Measurements from ENCODE around the gene DUSP28.

The DUSP28 gene

GRCh38 chr2:240602266-240603050 is 42.3 kb downstream of the DUSP28 start:
- no peak for DNase-seq

GRCh38 chr2:240603081-240603835 is 43.1 kb downstream of the DUSP28 start:
- no peak for DNase-seq

GRCh38 chr2:240603846-240604245 is 43.7 kb downstream of the DUSP28 start:
- no peak for DNase-seq

DNA sequence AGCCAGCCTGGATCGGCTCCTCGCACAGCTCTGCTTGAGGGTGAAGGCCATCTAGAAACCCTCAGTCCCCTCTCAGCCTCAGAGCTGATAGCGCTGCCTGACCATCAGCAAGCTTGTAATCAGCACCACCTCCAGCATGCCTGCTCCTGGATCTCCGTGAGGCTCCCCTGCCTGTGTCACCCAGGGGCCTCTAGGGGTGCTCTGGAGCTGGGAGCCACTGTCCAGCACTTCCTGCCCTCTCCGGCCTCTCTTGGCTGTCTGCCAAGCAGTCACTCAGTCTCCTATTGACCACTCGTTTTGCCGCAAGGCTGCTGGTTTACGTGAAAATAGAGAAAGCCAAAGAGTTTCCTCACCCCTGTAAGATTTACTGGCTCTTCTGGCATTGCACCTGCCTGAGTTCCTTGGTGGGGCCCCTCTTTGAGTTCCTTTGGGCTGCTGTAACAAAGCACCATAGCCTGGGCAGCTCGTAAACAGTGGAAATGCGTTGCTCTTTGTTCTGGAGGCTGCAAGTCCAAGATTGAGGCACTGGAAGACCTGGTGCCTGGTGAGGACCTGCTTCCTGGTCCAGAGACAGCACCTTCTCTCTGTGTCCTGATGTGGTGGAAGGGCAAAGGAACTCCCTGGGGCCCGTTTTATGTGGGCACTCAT is 44.3 kb downstream of the DUSP28 start:
- no peak for DNase-seq

GRCh38 chr2:240604939-240605716 is 45.0 kb downstream of the DUSP28 start:
- no peak for DNase-seq

GRCh38 chr2:240605867-240606743 is 45.9 kb downstream of the DUSP28 start:
- DNase-seq: no peak

- no peak for DNase-seq
These were observed 51.5 kb downstream of the DUSP28 start for GRCh38 chr2:240611601-240612210.
